Glutamatergic neuron (in vitro differentiated cells): Measurements from ENCODE around the gene ADARB2. TPM values are rescaled to one million over a fixed set of nuclear protein-coding genes. Genes with fewer than 3 reads are reported as not detected.

Experiments
- DNase-seq: peaks from one replicate; pipeline ENCODE4 v3.0.0; 2022
- H3K27ac Mint-ChIP-seq: one replicate; pipeline ENCODE4 v1.8.0; 2020; ENCODE audit warnings: mild to moderate bottlenecking, mixed read lengths, inconsistent platforms; ENCODE audit not compliant: unreplicated experiment
- H3K27me3 Mint-ChIP-seq: one replicate; pipeline ENCODE4 v1.8.0; 2020; ENCODE audit warnings: mild to moderate bottlenecking, moderate library complexity, mixed read lengths, inconsistent platforms; ENCODE audit not compliant: unreplicated experiment
- H3K36me3 Mint-ChIP-seq: one replicate; pipeline ENCODE4 v1.8.0; 2020; ENCODE audit warnings: mild to moderate bottlenecking, mixed read lengths, inconsistent platforms; ENCODE audit not compliant: unreplicated experiment
- H3K4me1 Mint-ChIP-seq: one replicate; pipeline ENCODE4 v1.8.0; 2020; ENCODE audit warnings: mild to moderate bottlenecking, low read depth, mixed read lengths, inconsistent platforms; ENCODE audit not compliant: unreplicated experiment
- H3K4me3 Mint-ChIP-seq: one replicate; pipeline ENCODE4 v1.8.0; 2020; ENCODE audit warnings: mild to moderate bottlenecking, mixed read lengths, inconsistent platforms; ENCODE audit not compliant: unreplicated experiment
- H3K9me3 Mint-ChIP-seq: one replicate; pipeline ENCODE4 v1.8.0; 2020; ENCODE audit warnings: mild to moderate bottlenecking, moderate library complexity, mixed read lengths, inconsistent platforms; ENCODE audit not compliant: unreplicated experiment
- CTCF ChIP-seq: fragments of 200-600 bp; sonication (generic); IDR thresholded peaks from one replicate; pipeline ENCODE4 v1.5.0; 2021; ENCODE audit not compliant: partially characterized antibody, unreplicated experiment
- total RNA-seq: library from RNA; stranded (reverse); fragmentation: NEBNext Ultra II Directional; extraction: Animal tissue kit (Norgen Biotek cat#: 25700); gene quantifications from one replicate; pipeline ENCODE4 v1.2.1, GENCODE V29; 2021; ENCODE audit not compliant: unreplicated experiment

ADARB2 gene
- total RNA-seq, 1 donor from 2014 or later, result 20.6 TPM

- Mint-ChIP-seq H3K27me3 (peaks cover 6% of the 10 kb centered on the region), H3K27ac (no peak overlapping the region), H3K4me3 (no peak overlapping the region), H3K4me1 (peaks cover 27% of the 10 kb centered on the region), H3K36me3 (peaks cover 5% of the 10 kb centered on the region), H3K9me3 (peaks cover 10% of the 10 kb centered on the region)
- DNase-seq, result no peak
- TF ChIP-seq CTCF, result no peak
Measured at GRCh38 chr10:1374511-1375345, 362.6 kb downstream of the ADARB2 start.

- Mint-ChIP-seq H3K36me3 (peaks cover 5% of the 10 kb centered on the region), H3K27me3 (peaks cover 7% of the 10 kb centered on the region), H3K4me3 (no peak overlapping the region), H3K27ac (no peak overlapping the region), H3K9me3 (peaks cover 10% of the 10 kb centered on the region), H3K4me1 (peaks cover 20% of the 10 kb centered on the region)
- no peak for DNase-seq
- TF ChIP-seq CTCF, result no peak
Measured at GRCh38 chr10:1373287-1373686, 364.0 kb downstream of the ADARB2 start.

GRCh38 chr10:1372212-1372611 is 365.1 kb downstream of the ADARB2 start:
- no peak overlapping the region for H3K27ac Mint-ChIP-seq
- peaks cover 5% of the 10 kb centered on the region for H3K27me3 Mint-ChIP-seq
- no peak for TF ChIP-seq CTCF
- no peak overlapping the region for H3K4me3 Mint-ChIP-seq
- H3K9me3 Mint-ChIP-seq, result peaks cover 8% of the 10 kb centered on the region
- H3K36me3 Mint-ChIP-seq, result peaks cover 2% of the 10 kb centered on the region
- peaks cover 13% of the 10 kb centered on the region for H3K4me1 Mint-ChIP-seq
- no peak for DNase-seq

GRCh38 chr10:1370298-1370697 is 367.0 kb downstream of the ADARB2 start:
- Mint-ChIP-seq H3K27me3 (peaks cover 5% of the 10 kb centered on the region), H3K9me3 (peaks cover 3% of the 10 kb centered on the region), H3K36me3 (no peaks in the 10 kb centered on the region), H3K4me1 (peaks cover 7% of the 10 kb centered on the region), H3K27ac (no peak overlapping the region), H3K4me3 (no peak overlapping the region)
- TF ChIP-seq CTCF, result no peak
- no peak for DNase-seq

GRCh38 chr10:1369665-1370064 is 367.7 kb downstream of the ADARB2 start:
- H3K4me3 Mint-ChIP-seq, result no peak overlapping the region
- no peak overlapping the region for H3K27ac Mint-ChIP-seq
- no peak for TF ChIP-seq CTCF
- no peaks in the 10 kb centered on the region for H3K36me3 Mint-ChIP-seq
- H3K4me1 Mint-ChIP-seq, result peaks cover 6% of the 10 kb centered on the region
- peaks cover 5% of the 10 kb centered on the region for H3K27me3 Mint-ChIP-seq
- peaks cover 3% of the 10 kb centered on the region for H3K9me3 Mint-ChIP-seq
- DNase-seq, result no peak
